Measurements from ENCODE around the gene SPEM2.
"Not testable (repeated sequence)": the region's sequence is repeated elsewhere in the genome, so short reads cannot be mapped to it uniquely, and the experiment has no call there.

- not testable (repeated sequence) for TF ChIP-seq CTCF (IDR thresholded peaks at IDR 0.05; ENCODE audit: poor library complexity); EZH2 (IDR thresholded peaks at IDR 0.05; ENCODE audit: borderline replicate concordance); EZH2phosphoT487 (IDR thresholded peaks at IDR 0.05; ENCODE audit: low read depth, severe bottlenecking, unreplicated experiment)
Observed at GRCh38 chr17:7474767-7475166, 49.4 kb downstream of the SPEM2 start.
